Dermis blood vessel endothelial cell (primary cell): ENCODE results near the gene ABCA3. TPM values are rescaled to one million over a fixed set of nuclear protein-coding genes. Genes with fewer than 3 reads are reported as not detected.
"Not testable (repeated sequence)": the region's sequence is repeated elsewhere in the genome, so short reads cannot be mapped to it uniquely, and the experiment has no call there.

ENCODE experiments used
- DNase-seq: peaks from one replicate; pipeline ENCODE4 v3.0.0; 2010
- total RNA-seq: library from RNA; depleted of rRNA; stranded (reverse); fragments of >200 nt; gene quantifications from 2 replicates; pipeline ENCODE4 v1.2.3, GENCODE V29; 2014

The ABCA3 gene
- total RNA-seq, 1 donor from 2014 or later = 29.1 TPM

- no peak for DNase-seq
These were observed 61.4 kb downstream of the ABCA3 start for GRCh38 chr16:2278956-2279800.

GRCh38 chr16:2278272-2278608 lies 62.3 kb downstream of the ABCA3 start:
- DNase-seq = no peak

GRCh38 chr16:2277466-2278271 lies 62.9 kb downstream of the ABCA3 start:
- no peak for DNase-seq

GRCh38 chr16:2276368-2277195 lies 63.9 kb downstream of the ABCA3 start:
- no peak for DNase-seq

- no peak for DNase-seq
These were observed 64.8 kb downstream of the ABCA3 start for GRCh38 chr16:2275476-2276367.

- DNase-seq = no peak
These were observed 66.6 kb downstream of the ABCA3 start for GRCh38 chr16:2273931-2274330.

- no peak for DNase-seq
These were observed 67.0 kb downstream of the ABCA3 start for GRCh38 chr16:2273484-2273883.

- DNase-seq = no peak
These were observed 68.6 kb downstream of the ABCA3 start for GRCh38 chr16:2271848-2272461.

GRCh38 chr16:2270588-2271470 lies 69.7 kb downstream of the ABCA3 start:
- DNase-seq = no peak

- DNase-seq = no peak
These were observed 70.5 kb downstream of the ABCA3 start for GRCh38 chr16:2270070-2270462.

- DNase-seq = peak; percentile 98
These were observed 72.4 kb downstream of the ABCA3 start, which contains the start of gene RNPS1 for GRCh38 chr16:2267913-2268666. TSS of gene RNPS1 (minus strand) at chr16:2268126. CDS start at chr16:2264643, 3,483 bp downstream.

- DNase-seq = not testable (repeated sequence)
These were observed 73.0 kb downstream of the ABCA3 start for GRCh38 chr16:2267505-2267912.

- DNase-seq = peak; percentile 36
These were observed 73.6 kb downstream of the ABCA3 start for GRCh38 chr16:2266887-2267286.

- DNase-seq = not testable (repeated sequence)
These were observed 77.5 kb downstream of the ABCA3 start for GRCh38 chr16:2263026-2263425.

- DNase-seq = no peak
These were observed 80.3 kb downstream of the ABCA3 start for GRCh38 chr16:2260250-2260649.

GRCh38 chr16:2258530-2258929 lies 82.0 kb downstream of the ABCA3 start:
- not testable (repeated sequence) for DNase-seq

GRCh38 chr16:2257726-2258125 lies 82.8 kb downstream of the ABCA3 start:
- no peak for DNase-seq

GRCh38 chr16:2256531-2257140 lies 83.9 kb downstream of the ABCA3 start:
- DNase-seq = no peak

- no peak for DNase-seq
These were observed 87.2 kb downstream of the ABCA3 start for GRCh38 chr16:2253293-2253692.
